ENCODE data around the gene FSTL4.

The FSTL4 gene

DNA sequence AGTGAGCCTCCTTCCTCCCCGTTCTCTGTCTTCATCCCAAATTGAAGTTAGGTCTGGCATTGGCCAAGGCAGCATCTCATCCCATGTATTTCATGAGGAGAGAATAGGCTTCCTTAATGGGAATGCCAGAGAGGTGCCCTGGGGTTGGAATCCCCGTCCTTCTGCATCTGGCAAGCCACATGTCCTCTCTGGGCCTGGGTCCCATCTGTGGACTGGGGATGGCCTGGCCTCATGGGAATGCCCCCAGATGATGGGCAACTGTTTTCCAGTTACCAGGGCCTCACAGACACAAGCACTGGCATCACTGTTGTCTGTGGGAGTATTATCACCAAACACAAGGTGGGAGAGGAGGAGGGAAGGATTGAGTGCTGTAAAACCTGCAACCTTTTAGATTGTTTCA lies 153.9 kb downstream of the FSTL4 start:
- H3K79me2 ChIP-seq (ENCODE audit: low read length) = no peaks in the 10 kb centered on the region
- no peaks in the 10 kb centered on the region for H3F3A ChIP-seq (ENCODE audit: insufficient read depth, low read length)
- H3K4me2 ChIP-seq (ENCODE audit: low read depth, low read length) = no peak overlapping the region
- no peak overlapping the region for H3K9ac ChIP-seq (ENCODE audit: low read length)
- H3K4me3 ChIP-seq (ENCODE audit: low read length) = no peak overlapping the region
- H3K4me1 ChIP-seq (ENCODE audit: low read length) = no peaks in the 10 kb centered on the region
- H2AFZ ChIP-seq (ENCODE audit: low read length) = no peak overlapping the region
- H3K36me3 ChIP-seq (replicated peaks; ENCODE audit: insufficient read depth, low read length) = no peaks in the 10 kb centered on the region
- H4K20me1 ChIP-seq (ENCODE audit: insufficient read depth, low read length) = no peaks in the 10 kb centered on the region
- DNase-seq = no peak
- no peaks in the 10 kb centered on the region for H3K9me3 ChIP-seq (replicated peaks; ENCODE audit: insufficient read depth, low read length)
- no peak overlapping the region for H3K27ac ChIP-seq (ENCODE audit: low read length)
- H3K9me2 ChIP-seq (replicated peaks; ENCODE audit: insufficient read depth, low read length) = no peaks in the 10 kb centered on the region
- TF ChIP-seq, protein P1, sequence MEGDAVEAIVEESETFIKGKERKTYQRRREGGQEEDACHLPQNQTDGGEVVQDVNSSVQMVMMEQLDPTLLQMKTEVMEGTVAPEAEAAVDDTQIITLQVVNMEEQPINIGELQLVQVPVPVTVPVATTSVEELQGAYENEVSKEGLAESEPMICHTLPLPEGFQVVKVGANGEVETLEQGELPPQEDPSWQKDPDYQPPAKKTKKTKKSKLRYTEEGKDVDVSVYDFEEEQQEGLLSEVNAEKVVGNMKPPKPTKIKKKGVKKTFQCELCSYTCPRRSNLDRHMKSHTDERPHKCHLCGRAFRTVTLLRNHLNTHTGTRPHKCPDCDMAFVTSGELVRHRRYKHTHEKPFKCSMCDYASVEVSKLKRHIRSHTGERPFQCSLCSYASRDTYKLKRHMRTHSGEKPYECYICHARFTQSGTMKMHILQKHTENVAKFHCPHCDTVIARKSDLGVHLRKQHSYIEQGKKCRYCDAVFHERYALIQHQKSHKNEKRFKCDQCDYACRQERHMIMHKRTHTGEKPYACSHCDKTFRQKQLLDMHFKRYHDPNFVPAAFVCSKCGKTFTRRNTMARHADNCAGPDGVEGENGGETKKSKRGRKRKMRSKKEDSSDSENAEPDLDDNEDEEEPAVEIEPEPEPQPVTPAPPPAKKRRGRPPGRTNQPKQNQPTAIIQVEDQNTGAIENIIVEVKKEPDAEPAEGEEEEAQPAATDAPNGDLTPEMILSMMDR (IDR thresholded peaks at IDR 0.05; ENCODE audit: low read length) = no peak
- TF ChIP-seq EZH2phosphoT487 (IDR thresholded peaks at IDR 0.05; ENCODE audit: low read length) (no peak), EZH2 (optimal IDR thresholded peaks at IDR 0.05; ENCODE audit: low read depth, low read length) (no peak)
- no peaks in the 10 kb centered on the region for H3K27me3 ChIP-seq (replicated peaks; ENCODE audit: insufficient read depth, low read length)

DNA sequence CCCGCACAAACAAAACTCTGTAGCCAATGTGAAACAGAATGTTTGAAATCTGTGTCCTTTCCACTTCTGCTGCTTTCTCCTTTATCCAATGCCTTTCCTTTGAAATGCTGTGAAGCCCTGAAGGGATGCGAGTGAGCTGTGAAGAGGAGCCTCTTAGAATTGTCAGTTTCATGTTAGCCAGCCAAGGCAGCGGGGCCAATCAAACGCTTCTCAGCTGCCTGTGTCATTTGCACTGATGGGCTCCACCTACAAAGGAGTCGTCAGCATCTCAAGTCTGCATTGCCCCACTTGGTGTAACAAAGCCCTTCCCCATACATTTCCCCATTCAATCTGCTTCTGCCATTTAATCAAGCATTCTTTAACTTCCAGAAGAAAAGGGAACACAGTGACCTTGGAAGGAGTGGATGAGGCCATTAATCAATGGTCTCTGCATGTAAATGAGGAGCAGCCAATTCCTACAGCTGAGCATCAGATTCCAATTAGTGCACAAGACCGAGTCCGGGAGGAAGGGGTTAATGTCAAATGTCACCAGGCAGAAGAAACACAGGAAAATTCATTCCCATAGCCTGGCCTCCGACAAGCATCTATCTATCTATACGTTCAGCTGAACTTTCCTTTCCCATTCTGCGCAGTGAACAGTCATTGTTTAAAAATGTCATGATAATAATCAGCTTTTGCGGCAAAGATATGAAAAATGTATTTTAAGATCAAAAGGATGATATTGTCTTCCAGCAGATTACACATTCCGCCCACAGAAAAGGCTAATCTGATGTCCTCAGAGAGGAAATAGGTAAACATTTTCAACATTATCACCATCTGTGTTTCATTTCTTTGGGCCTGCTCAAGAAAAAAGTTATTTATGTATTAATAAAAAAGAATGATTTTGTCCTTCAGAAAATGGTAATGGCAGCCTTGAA lies 154.6 kb downstream of the FSTL4 start:
- Histone ChIP-seq H2AFZ (ENCODE audit: low read length) (no peak overlapping the region), H4K20me1 (ENCODE audit: insufficient read depth, low read length) (no peaks in the 10 kb centered on the region), H3K4me1 (ENCODE audit: low read length) (no peaks in the 10 kb centered on the region), H3K4me3 (ENCODE audit: low read length) (no peak overlapping the region), H3K27me3 (replicated peaks; ENCODE audit: insufficient read depth, low read length) (no peaks in the 10 kb centered on the region), H3F3A (ENCODE audit: insufficient read depth, low read length) (no peaks in the 10 kb centered on the region), H3K9ac (ENCODE audit: low read length) (no peak overlapping the region), H3K4me2 (ENCODE audit: low read depth, low read length) (no peak overlapping the region), H3K36me3 (replicated peaks; ENCODE audit: insufficient read depth, low read length) (no peaks in the 10 kb centered on the region), H3K79me2 (ENCODE audit: low read length) (no peaks in the 10 kb centered on the region), H3K9me2 (replicated peaks; ENCODE audit: insufficient read depth, low read length) (no peaks in the 10 kb centered on the region), H3K27ac (ENCODE audit: low read length) (no peak overlapping the region), H3K9me3 (replicated peaks; ENCODE audit: insufficient read depth, low read length) (no peaks in the 10 kb centered on the region)
- TF ChIP-seq EZH2 (optimal IDR thresholded peaks at IDR 0.05; ENCODE audit: low read depth, low read length) (no peak), EZH2phosphoT487 (IDR thresholded peaks at IDR 0.05; ENCODE audit: low read length) (no peak)
- TF ChIP-seq, protein P1 (IDR thresholded peaks at IDR 0.05; ENCODE audit: low read length) = no peak
- no peak for DNase-seq

DNA sequence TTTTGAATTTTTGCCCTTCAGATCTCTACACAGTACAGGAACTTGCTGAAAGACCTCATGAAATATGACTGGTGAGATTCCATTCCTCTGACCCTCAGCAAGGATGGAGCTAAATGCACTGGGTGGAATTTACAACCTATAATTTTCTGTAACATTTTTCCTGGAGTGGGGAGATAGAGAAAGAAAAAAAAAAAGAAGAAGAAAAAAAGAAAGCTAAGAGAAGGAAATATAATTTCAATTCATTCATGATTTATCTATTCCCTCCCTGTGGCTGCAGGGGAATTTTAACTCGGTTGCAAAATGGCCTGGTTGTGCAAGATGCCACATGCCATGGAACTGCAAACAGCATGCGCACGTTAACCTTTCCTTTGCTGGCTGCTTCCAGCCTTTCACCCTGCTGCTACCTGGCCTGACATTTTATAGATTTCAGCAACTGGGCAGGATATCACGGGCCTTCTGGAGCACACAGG lies 155.4 kb downstream of the FSTL4 start:
- Histone ChIP-seq H3K27me3 (replicated peaks; ENCODE audit: insufficient read depth, low read length) (no peaks in the 10 kb centered on the region), H3K27ac (ENCODE audit: low read length) (no peak overlapping the region), H3K79me2 (ENCODE audit: low read length) (no peaks in the 10 kb centered on the region), H3K4me3 (ENCODE audit: low read length) (no peak overlapping the region), H2AFZ (ENCODE audit: low read length) (no peak overlapping the region), H3K4me1 (ENCODE audit: low read length) (no peaks in the 10 kb centered on the region), H3K9me3 (replicated peaks; ENCODE audit: insufficient read depth, low read length) (no peaks in the 10 kb centered on the region), H3K9ac (ENCODE audit: low read length) (no peak overlapping the region), H3K4me2 (ENCODE audit: low read depth, low read length) (no peak overlapping the region), H4K20me1 (ENCODE audit: insufficient read depth, low read length) (no peaks in the 10 kb centered on the region), H3K9me2 (replicated peaks; ENCODE audit: insufficient read depth, low read length) (no peaks in the 10 kb centered on the region), H3K36me3 (replicated peaks; ENCODE audit: insufficient read depth, low read length) (no peaks in the 10 kb centered on the region), H3F3A (ENCODE audit: insufficient read depth, low read length) (no peaks in the 10 kb centered on the region)
- TF ChIP-seq, protein P1 (IDR thresholded peaks at IDR 0.05; ENCODE audit: low read length) = no peak
- no peak for TF ChIP-seq EZH2 (optimal IDR thresholded peaks at IDR 0.05; ENCODE audit: low read depth, low read length)
- no peak for TF ChIP-seq EZH2phosphoT487 (IDR thresholded peaks at IDR 0.05; ENCODE audit: low read length)
- no peak for DNase-seq
